T-helper 22 cell (primary cell): ENCODE measurements around the gene NRTN.
"Not testable (repeated sequence)": the region's sequence is repeated elsewhere in the genome, so short reads cannot be mapped to it uniquely, and the experiment has no call there.

Experiments used
- DNase-seq: peaks from one replicate; pipeline ENCODE4 v3.0.0-alpha.2; 2020; ENCODE audit warnings: low read depth

Gene NRTN

GRCh38 chr19:5838353-5839064, 33.6 kb downstream of the NRTN start:
- DNase-seq, result no peak

DNA sequence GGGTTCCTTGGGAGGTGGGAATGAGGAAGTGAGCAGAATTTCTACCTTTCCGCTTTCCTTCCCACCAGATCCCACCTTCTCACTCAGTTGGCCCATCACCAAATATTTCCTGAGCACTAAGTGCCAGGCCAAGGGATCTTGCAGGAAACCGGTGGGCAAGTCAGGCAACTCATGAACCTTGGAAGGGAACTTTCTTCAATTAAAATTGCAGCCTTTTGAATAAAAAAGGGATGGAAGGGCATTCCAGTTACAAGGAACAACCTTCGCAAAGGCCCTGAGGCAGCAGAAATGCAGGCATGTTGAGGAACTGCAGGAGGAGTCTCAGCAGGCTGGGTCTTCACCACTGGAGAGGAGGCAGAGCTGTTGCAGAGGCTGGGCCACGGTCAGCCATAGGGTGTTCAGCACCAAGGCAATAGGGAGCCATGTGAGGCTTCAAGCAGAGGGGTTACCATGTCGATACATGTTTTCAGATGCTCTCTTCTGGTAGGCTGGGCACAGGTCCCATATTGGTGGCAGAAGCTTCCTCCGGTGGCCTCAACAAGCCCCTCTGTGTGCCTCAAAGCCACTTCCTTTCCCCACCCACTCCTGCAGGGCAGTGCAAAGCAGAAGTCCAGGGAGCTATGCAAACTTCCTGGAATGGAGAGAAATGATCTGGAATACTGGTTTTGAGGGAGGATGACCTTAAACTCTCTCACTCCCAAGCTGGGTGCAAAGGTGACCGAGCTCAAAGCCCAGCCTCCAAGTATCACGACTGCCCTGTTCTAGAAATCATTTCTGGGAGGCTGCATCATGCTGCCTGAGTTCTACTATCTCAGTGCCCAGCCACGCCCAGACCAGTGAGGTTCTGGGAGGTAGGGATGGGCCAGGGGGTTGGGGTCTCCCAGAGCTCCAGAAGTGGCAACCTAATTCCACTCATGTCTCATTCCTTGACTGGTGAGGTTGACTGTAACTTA, 34.5 kb downstream of the NRTN start, which contains the start of gene FUT6:
FUT6 (minus strand) TSS at position 638 of the 953 bp plus-strand sequence. CDS start 7,135 bp downstream, outside the sequence.
- DNase-seq, result no peak

- DNase-seq, result not testable (repeated sequence)
Measured at GRCh38 chr19:5841735-5842111, 36.9 kb downstream of the NRTN start.

DNA sequence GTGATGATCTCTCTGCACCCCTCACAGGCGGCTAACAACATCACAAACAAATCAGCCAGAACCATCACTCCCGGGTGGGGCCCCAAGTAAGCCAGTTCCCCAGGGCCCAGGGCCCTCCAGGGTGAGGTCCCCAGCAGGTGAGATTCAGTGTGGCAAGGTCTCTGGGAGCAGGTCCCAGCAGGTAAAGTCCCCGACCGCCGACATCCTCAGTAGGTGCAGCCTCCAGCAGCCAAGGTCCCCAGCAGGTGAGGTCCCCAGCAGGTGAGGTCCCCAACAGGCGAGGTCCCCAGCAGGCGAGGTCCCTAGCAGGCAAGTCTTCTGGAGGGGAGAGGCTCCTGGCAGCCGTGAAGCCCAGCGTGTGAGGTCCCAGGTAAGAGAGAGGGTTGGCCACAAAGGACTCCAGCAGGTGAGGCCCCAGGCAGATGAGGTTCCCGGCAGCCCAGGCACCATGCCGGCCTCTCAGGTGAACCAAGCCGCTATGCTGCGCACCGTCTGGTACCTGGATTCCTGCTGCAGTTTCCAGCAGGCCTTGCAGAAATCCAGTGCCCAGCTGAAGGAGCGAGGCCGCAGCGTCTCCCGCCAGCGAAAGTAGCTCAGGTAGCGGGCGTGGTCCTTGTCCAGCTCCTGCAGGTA, 38.5 kb downstream of the NRTN start:
- DNase-seq, result no peak

- DNase-seq, result no peak
Measured at GRCh38 chr19:5844456-5845433, 39.9 kb downstream of the NRTN start.

DNA sequence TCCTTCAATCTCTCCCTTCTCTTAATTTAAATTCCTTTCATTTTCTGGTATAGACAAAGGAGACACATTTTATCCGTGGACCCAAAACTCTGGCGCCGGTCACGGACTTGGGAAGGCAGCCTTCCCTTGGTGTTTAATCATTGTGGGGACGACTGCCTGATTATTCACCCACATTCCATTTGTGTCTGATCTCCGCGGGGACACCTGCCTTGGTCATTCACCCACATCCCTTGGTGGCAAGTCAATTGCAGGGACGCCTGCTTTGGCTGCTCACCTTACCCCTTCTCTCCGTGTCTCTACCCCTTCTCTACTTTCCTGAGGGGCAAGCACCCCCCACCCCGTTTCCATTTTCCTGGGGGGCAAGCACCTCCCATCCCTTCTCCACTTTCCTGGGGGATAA, 43.0 kb downstream of the NRTN start:
- DNase-seq, result not testable (repeated sequence)

DNA sequence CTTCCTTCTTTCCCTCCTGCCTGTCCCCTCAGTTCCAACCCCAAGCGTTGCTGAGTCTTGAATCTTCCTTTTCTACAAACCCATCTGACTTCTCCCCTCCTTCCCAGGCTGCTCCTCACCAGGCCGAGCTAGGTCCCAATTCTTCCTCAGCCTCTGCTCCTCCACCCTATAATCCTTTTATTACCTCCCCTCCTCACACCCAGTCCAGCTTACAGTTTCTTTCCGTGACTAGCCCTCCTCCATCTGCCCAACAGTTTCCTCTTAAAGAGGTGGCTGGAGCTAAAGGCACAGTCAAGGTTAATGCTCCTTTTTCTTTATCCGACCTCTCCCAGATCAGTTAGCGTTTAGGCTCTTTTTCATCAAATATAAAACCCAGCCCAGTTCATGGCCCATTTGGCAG, 43.8 kb downstream of the NRTN start:
- DNase-seq, result not testable (repeated sequence)

GRCh38 chr19:5850189-5850588, 45.3 kb downstream of the NRTN start:
- DNase-seq, result no peak

GRCh38 chr19:5850743-5851293, 46.0 kb downstream of the NRTN start:
- DNase-seq, result no peak

DNA sequence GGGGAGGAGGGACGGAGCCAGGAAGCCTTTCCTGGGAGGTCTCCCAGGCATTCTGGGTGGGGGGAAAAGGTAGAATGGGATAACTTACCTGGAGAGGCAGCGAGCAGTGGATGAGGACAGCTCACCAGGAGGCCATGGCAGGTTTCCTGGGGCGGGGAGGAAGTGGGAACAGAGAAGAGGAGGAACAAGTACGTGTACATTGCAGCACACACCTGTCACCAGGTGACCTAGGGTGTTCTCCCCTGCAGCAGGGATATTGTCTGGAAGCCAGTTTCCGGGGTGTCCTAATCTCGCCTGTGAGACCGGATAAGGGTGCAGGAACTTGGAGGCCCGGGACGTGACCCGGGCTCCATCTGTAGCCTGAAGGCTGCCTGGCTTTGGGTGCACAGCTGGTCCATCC, 46.4 kb downstream of the NRTN start, which contains the start of gene FUT3:
FUT3 (minus strand) TSS at position 148 of the 400 bp plus-strand sequence.
- no peak for DNase-seq

DNA sequence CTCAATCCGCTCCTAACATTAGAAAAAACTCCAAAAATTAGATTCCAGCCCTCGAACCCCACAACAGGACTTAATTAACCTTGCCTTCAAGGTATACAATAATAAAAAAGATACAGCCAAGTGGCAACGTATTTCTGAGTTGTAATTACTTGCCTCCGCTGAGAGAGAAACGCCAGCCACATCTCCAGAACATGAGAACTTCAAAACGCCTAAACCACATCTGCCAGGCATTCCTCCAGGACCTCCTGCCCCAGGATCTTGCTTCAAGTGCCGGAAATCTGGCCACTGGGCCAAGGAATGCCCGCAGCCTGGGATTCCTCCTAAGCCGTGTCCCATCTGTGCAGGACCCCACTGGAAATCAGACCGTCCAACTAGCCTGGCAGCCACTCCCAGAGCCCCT, 49.3 kb downstream of the NRTN start:
- not testable (repeated sequence) for DNase-seq

- not testable (repeated sequence) for DNase-seq
Measured at GRCh38 chr19:5855151-5855550, 50.3 kb downstream of the NRTN start.

DNA sequence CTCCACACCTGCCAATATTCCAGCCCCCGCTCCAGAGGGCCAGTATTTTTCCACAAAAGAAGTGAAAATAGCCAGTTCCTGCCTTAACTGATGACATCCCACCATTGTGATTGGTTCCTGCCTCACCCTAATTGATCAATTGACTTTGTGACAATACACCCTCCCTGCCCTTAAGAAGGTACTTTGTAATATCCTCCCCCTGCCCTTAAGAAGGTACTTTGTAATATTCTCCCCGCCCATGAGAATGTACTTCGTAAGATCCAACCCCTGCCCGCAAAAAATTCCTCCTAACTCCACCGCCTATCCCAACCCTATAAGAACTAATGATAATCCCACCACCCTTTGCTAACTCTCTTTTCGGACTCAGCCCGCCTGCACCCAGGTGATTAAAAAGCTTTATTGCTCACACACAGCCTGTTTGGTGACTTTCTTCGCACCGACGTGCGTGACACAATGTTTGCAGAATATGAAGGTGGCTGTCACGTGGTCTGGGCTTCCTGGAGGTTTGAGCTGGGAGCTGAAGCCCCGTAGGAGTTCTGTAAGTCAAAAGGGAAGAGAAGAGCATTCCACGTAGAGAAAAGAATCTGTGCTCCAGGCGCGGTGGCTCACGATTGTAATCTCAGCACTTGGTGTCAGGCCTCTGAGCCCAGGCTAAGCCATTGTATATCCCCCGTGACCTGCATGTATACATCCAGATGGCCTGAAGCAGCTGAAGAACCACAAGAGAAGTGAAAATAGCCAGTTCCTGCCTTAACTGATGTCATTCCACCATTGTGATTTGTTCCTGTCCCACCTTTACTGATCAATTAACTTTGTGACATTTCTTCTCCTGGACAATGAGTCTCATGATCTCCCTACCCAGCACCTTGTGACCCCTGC, 52.6 kb downstream of the NRTN start:
- no peak for DNase-seq

GRCh38 chr19:5863030-5863665, 58.3 kb downstream of the NRTN start:
- no peak for DNase-seq

- no peak for DNase-seq
Measured at GRCh38 chr19:5864013-5864720, 59.3 kb downstream of the NRTN start.

- DNase-seq, result no peak
Measured at GRCh38 chr19:5864725-5865486, 60.0 kb downstream of the NRTN start.

GRCh38 chr19:5865772-5866171, 60.9 kb downstream of the NRTN start:
- DNase-seq, result no peak
